Thyroid gland (tissue), 4 donors: ENCODE data around the gene SNRNP27.

Experiments
- CTCF ChIP-seq, 6 experiments: fragments of 200-600 bp in 3 of 6; fragments of 450-650 bp in 3 of 6; sonication (generic) in 3 of 6; IDR thresholded peaks; one replicate each; pipeline ENCODE4 v1.5.1; 2016 to 2019; ENCODE audit warnings: antibody characterized with exemption in 6 of 6, mild to moderate bottlenecking in 2 of 6, inconsistent platforms in 1 of 6, moderate library complexity in 1 of 6
- POLR2A ChIP-seq, 2 donors: fragments of 450-650 bp; IDR thresholded peaks; one replicate each; pipeline ENCODE4 v1.6.1; 2017; ENCODE audit warnings: antibody characterized with exemption in 2 of 2, mild to moderate bottlenecking in 2 of 2, moderate library complexity in 1 of 2

GRCh38 chr2:69948963-69949645, 55.3 kb downstream of the SNRNP27 start:
- TF ChIP-seq CTCF (IDR thresholded peaks at IDR 0.05) (no peak), POLR2A (IDR thresholded peaks at IDR 0.05) (no peak)
